IPS-18c (cell line): Measurements from ENCODE around the gene TBC1D30.
"Not testable (repeated sequence)": the region's sequence is repeated elsewhere in the genome, so short reads cannot be mapped to it uniquely, and the experiment has no call there.

Experiments
- H3K4me3 ChIP-seq: 2 replicates; pipeline ENCODE4 v1.7.0; 2013; ENCODE audit warnings: low read depth, mild to moderate bottlenecking, low read length, moderate library complexity; ENCODE audit not compliant: insufficient read depth
- H3K9me3 ChIP-seq: one replicate; pipeline ENCODE4 v1.6.1; 2013; ENCODE audit warnings: mild to moderate bottlenecking, low read length, moderate library complexity; ENCODE audit not compliant: control insufficient read depth, insufficient read depth

The TBC1D30 gene

DNA sequence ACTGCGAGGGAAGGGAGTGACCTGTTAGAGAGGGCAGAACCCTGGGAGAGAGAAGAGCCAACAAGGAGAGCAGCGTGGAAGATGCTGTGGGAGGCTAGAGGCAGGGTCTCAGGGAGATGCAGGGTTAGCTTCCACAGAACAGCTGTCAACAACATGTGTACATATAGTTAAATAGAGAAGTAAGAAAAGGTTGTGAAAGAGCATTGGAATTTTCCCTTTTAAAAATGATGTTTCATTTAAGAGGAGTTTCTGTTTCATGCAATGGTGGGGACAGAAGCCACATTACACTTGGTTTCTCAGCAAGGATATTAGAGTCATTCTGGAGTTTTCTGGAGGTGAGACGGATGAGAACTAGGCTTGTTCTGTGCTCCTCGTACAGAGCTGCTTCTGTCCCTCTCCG is 23.8 kb upstream of the TBC1D30 start:
- no peak overlapping the region for H3K4me3 ChIP-seq
- H3K9me3 ChIP-seq = no peaks in the 10 kb centered on the region

- no peak overlapping the region for H3K4me3 ChIP-seq
- H3K9me3 ChIP-seq = no peaks in the 10 kb centered on the region
Observed at GRCh38 chr12:64801381-64801780, 23.1 kb upstream of the TBC1D30 start.

- not testable (repeated sequence) for H3K9me3 ChIP-seq, H3K4me3 ChIP-seq
Observed at GRCh38 chr12:64802180-64802775, 22.2 kb upstream of the TBC1D30 start.

DNA sequence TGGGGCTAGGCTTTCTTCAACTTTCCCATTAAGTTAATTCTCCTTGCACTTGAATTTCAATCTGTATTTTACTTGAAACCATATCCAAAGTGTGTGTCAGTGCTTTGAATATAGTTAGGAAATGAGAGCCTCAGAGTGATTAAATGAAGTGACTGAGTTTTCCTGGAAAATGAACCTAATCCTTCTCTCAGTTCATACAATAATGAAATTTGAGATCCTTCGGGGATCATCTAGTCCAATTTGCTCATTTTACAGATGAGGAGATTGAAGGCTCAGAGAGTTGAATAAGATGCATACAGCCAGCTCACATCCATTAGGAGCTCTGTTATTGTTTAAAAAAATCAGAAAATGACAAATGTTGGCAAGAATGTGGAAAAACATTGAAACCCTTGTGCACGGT is 18.3 kb upstream of the TBC1D30 start:
- no peak overlapping the region for H3K4me3 ChIP-seq

GRCh38 chr12:64806593-64807460 is 17.6 kb upstream of the TBC1D30 start:
- no peaks in the 10 kb centered on the region for H3K9me3 ChIP-seq
- H3K4me3 ChIP-seq = no peak overlapping the region

More for the DNA sequence above, 18.3 kb upstream of the TBC1D30 start:
- H3K9me3 ChIP-seq = no peaks in the 10 kb centered on the region

GRCh38 chr12:64808110-64808509 is 16.3 kb upstream of the TBC1D30 start:
- Histone ChIP-seq H3K4me3 (no peak overlapping the region), H3K9me3 (no peaks in the 10 kb centered on the region)

DNA sequence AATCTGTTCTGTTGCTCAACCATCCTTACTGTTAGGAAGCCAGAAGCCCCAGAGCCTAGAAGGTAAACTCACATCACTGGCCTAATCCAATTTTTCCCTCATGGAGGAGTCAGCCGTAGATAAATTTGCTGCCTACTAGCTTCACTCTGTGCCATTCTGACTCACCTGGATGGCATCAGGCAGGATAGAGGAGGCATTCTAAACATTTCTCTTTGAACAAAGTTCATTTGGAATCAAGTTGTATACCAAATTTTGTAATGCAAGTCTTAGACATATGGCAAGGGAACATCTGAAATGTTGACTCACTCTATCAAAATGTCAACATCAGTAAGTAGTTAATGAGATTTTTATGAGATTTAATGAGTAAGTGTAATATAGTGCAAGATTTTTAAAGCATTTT is 13.6 kb upstream of the TBC1D30 start:
- Histone ChIP-seq H3K4me3 (no peak overlapping the region), H3K9me3 (no peaks in the 10 kb centered on the region)

DNA sequence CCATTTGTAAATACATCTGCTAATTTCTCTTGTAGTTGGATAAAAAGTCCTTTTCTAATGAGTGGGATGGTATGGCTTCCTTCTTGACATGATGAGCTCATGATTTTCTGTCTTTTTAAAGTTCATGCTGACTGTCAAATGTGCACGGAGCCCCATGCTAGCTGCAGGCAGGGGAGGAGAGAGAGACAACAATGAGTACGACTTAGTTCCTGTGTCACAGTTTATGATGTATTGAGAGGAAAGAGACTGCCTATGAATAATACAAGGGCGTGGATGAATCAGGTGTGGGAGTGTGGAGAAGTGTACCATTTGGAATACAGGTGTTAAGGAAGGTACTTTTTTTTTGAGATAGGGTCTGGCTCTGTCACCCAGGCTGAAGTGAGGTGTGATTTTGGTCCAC is 10.7 kb upstream of the TBC1D30 start:
- H3K4me3 ChIP-seq = no peak overlapping the region
- H3K9me3 ChIP-seq = no peaks in the 10 kb centered on the region

- H3K9me3 ChIP-seq = no peaks in the 10 kb centered on the region
- H3K4me3 ChIP-seq = no peak overlapping the region
Observed at GRCh38 chr12:64814432-64814831, 10.0 kb upstream of the TBC1D30 start.

- no peak overlapping the region for H3K4me3 ChIP-seq
- H3K9me3 ChIP-seq = peaks cover 2% of the 10 kb centered on the region
Observed at GRCh38 chr12:64819816-64820402, 4.5 kb upstream of the TBC1D30 start.

DNA sequence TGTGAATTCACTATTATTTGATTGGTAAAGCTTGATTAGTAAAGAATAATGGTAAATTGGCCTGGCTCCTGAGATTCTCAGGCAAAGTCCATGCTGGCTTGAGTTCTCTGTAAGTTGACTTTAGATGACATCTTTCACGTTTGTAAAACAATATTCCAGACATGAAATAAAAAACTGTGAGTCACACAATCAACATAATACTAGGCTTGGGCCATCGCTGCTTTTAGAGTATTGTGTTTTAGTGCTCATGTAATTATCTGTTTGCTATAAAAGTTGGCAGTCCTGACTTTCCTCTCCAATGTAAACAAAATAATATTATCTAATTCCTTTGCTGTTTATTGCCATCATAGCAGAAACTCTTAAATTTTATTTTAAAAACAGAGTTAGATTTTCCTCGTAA is 3.9 kb upstream of the TBC1D30 start:
- Histone ChIP-seq H3K4me3 (no peak overlapping the region), H3K9me3 (peaks cover 2% of the 10 kb centered on the region)

- H3K9me3 ChIP-seq = peaks cover 2% of the 10 kb centered on the region
- no peak overlapping the region for H3K4me3 ChIP-seq
Observed at GRCh38 chr12:64821116-64821630, 3.3 kb upstream of the TBC1D30 start.

DNA sequence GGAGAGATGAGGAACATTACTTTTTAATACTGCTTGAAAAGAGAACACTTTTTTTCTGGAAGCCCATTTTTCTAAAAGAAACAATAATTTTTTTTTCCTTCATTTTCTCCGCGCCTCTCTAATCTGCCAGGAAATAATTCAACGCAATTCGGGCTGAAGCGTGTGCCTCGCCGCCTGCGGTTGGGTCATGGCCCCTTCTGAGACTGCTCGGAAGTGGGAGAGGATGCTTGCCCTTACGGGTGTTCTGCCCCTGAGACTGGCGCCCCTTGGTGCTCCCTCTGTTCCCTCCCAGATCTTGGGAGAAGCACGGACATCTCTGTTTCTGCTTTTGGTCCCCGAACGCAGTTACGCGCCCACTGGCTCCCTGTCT is 332 bp upstream of the TBC1D30 start:
- Histone ChIP-seq H3K4me3 (peak overlapping the region; percentile 62), H3K9me3 (peaks cover 2% of the 10 kb centered on the region)

DNA sequence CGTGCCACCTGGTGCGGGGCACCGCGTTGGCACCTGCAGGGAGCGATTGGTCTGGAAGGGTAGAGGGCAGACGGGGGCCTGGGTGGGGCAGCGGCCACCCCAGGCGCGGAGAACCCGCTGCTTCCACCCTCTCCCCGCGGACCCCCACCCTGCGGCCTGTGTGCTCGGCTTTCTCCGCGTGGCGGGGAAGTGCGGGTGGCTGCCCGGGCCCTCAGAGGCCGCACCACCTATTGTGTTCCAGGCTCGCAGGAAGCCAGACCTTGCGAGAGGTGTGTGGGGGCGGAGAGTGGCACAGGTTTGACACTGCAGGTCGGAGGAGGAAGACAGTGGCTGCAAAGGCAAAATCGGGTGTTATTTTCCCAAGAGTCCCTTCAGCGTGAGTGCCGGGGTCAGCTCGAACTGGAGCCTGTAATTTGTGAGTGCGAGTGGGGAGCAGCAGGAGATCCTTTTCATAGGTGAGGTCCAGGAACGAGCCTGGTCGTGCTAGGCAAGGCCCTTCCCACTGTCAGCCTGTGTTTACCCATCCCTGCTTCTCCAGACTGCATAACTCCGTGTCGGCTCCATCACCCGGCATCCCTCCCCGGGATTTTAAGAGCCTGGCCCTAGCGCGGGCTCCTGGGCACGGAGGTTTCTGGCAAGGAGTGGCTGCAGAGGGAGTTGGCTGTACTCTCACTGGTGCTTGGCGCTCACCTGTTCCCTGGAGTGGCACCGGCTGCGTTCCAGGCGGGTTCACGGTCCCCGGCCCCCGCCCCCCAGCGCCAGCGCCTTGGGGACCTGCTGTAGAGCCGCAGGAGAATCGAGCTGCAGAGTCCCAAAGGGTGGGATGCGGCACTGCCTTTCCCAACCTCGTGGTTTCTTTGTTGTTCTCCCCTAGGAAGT is 935 bp downstream of the TBC1D30 start:
- peaks cover 2% of the 10 kb centered on the region for H3K9me3 ChIP-seq
- peak overlapping the region; percentile 62 for H3K4me3 ChIP-seq

GRCh38 chr12:64826234-64826633 is 1.8 kb downstream of the TBC1D30 start:
- Histone ChIP-seq H3K4me3 (peak overlapping the region; percentile 26), H3K9me3 (peaks cover 2% of the 10 kb centered on the region)

DNA sequence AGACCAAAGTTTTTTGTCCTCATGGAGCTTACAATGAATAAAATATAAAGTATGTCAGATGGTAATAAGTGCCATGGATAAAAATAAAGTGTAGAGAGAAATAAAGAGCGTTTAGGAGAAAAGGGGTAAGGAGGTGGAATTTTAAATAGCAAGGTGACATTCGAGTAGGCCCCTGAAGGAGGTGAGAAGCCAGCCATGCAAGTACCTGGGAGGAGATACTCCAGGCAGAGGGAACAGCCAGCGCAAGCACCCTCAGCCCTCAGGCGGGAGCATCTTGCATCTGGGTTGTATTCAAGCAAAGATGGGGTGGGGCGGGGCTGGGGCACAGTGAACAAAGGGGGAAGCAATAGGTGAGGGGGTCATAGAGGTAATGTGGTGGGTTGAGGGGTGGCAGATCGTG is 4.3 kb downstream of the TBC1D30 start:
- H3K4me3 ChIP-seq = no peak overlapping the region
- peaks cover 2% of the 10 kb centered on the region for H3K9me3 ChIP-seq

DNA sequence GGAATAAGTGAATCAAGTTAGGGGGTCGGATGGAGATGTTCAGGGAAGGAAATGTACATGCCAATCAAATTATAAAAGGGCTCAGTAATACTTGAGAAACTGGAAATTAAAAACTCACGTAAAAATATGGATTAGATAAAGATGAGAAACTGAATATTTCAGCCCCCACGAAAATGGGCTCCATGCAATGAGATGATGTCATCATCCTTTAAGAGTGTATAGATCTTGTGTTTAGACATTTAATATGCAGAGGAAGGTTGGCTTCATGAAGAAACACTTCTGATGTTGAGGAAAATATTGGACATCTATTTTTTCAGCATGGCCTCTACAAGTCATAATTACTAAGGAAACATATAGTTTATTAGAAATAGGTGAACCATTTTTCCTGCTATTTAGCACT is 9.5 kb downstream of the TBC1D30 start:
- Histone ChIP-seq H3K4me3 (no peak overlapping the region), H3K9me3 (no peaks in the 10 kb centered on the region)
